HG02763 (cell line): ENCODE results near the gene OR6B3.

Source experiments
- ATAC-seq: cut with Tn5 transposase; IDR thresholded peaks from one replicate; pipeline ENCODE4 v1.9.1; 2021; ENCODE audit warnings: mild to moderate bottlenecking, moderate library complexity; ENCODE audit not compliant: unreplicated experiment

The OR6B3 gene

GRCh38 chr2:240053173-240054155 is at the start of gene OR6B3:
Gene OR6B3 (minus strand): TSS chr2:240053521.
- no peak for ATAC-seq

- ATAC-seq: no peak
These were observed 45.0 kb upstream of the OR6B3 start for GRCh38 chr2:240098349-240098748.

GRCh38 chr2:240095556-240096523 is 42.5 kb upstream of the OR6B3 start:
- no peak for ATAC-seq

- no peak for ATAC-seq
These were observed 36.0 kb upstream of the OR6B3 start for GRCh38 chr2:240089306-240089705.

- no peak for ATAC-seq
These were observed 33.2 kb upstream of the OR6B3 start for GRCh38 chr2:240086563-240086962.

GRCh38 chr2:240078631-240079030 is 25.3 kb upstream of the OR6B3 start:
- no peak for ATAC-seq

GRCh38 chr2:240077442-240077841 is 24.1 kb upstream of the OR6B3 start:
- ATAC-seq: no peak

- ATAC-seq: no peak
These were observed 21.2 kb upstream of the OR6B3 start for GRCh38 chr2:240074545-240074944.

- no peak for ATAC-seq
These were observed 17.6 kb upstream of the OR6B3 start for GRCh38 chr2:240070907-240071306.

- no peak for ATAC-seq
These were observed 16.5 kb upstream of the OR6B3 start for GRCh38 chr2:240069829-240070228.

- no peak for ATAC-seq
These were observed 14.9 kb upstream of the OR6B3 start for GRCh38 chr2:240068193-240068592.

GRCh38 chr2:240066489-240066888 is 13.2 kb upstream of the OR6B3 start:
- ATAC-seq: no peak

GRCh38 chr2:240064898-240065297 is 11.6 kb upstream of the OR6B3 start:
- ATAC-seq: no peak

- no peak for ATAC-seq
These were observed 7.8 kb upstream of the OR6B3 start for GRCh38 chr2:240060977-240061591.

GRCh38 chr2:240056678-240057077 is 3.4 kb upstream of the OR6B3 start:
- ATAC-seq: no peak

GRCh38 chr2:240055177-240055917 is 2.0 kb upstream of the OR6B3 start:
- no peak for ATAC-seq

- no peak for ATAC-seq
These were observed 797 bp downstream of the OR6B3 start for GRCh38 chr2:240052524-240052923.

GRCh38 chr2:240051697-240052096 is 1.6 kb downstream of the OR6B3 start:
- no peak for ATAC-seq

GRCh38 chr2:240050278-240050677 is 3.0 kb downstream of the OR6B3 start:
- ATAC-seq: no peak

GRCh38 chr2:240048237-240048636 is 5.1 kb downstream of the OR6B3 start:
- ATAC-seq: no peak
